Upper lobe of right lung (tissue), 1 donor: Measurements from ENCODE around the gene CASP9. TPM values are rescaled to one million over a fixed set of nuclear protein-coding genes. Genes with fewer than 3 reads are reported as not detected.

Experiments
- ATAC-seq: fragments of 200-7000 bp; cut with Tn5 transposase; one replicate; pipeline ENCODE4 v1.9.1; 2020; ENCODE audit warnings: mild to moderate bottlenecking, moderate library complexity
- DNase-seq: peaks from one replicate; pipeline ENCODE4 v3.0.0-alpha.2; 2020
- H3K27ac ChIP-seq: fragments of 200-600 bp; one replicate; pipeline ENCODE4 v1.8.0; 2022
- H3K27me3 ChIP-seq: fragments of 200-600 bp; one replicate; pipeline ENCODE4 v1.8.0; 2022; ENCODE audit warnings: mild to moderate bottlenecking
- H3K36me3 ChIP-seq: fragments of 200-600 bp; one replicate; pipeline ENCODE4 v1.8.0; 2022
- H3K4me1 ChIP-seq: fragments of 200-600 bp; one replicate; pipeline ENCODE4 v1.8.0; 2022
- H3K4me3 ChIP-seq: fragments of 200-600 bp; one replicate; pipeline ENCODE4 v1.8.0; 2022; ENCODE audit warnings: mild to moderate bottlenecking
- H3K9me3 ChIP-seq: fragments of 200-600 bp; one replicate; pipeline ENCODE4 v1.8.0; 2022
- CTCF ChIP-seq: fragments of 200-600 bp; IDR thresholded peaks from one replicate; pipeline ENCODE4 v1.8.0; 2022; ENCODE audit warnings: antibody characterized with exemption
- intact Hi-C: fragments of 100-400 bp; cut with DNase I; formaldehyde crosslinking; loops from one replicate; pipeline ENCODE4 v1.11.0; 2022
- total RNA-seq: library from RNA; stranded (reverse); fragmentation: NEBNext Ultra II Directional; extraction: Animal tissue kit (Norgen Biotek cat#: 25700); gene quantifications from one replicate; pipeline ENCODE4 v1.2.1, GENCODE V29; 2021
- donor health status: DM: no; HTN: yes; CAD: no; lungs with severe emphysema.

The CASP9 gene
- total RNA-seq, 1 donor from 2014 or later = 11.7 TPM

GRCh38 chr1:15538771-15539170 is 14.8 kb upstream of the CASP9 start:
- H3K9me3 ChIP-seq = no peaks in the 10 kb centered on the region
- H3K36me3 ChIP-seq = peaks cover 98% of the 10 kb centered on the region
- H3K27ac ChIP-seq = no peak overlapping the region
- no peak for TF ChIP-seq CTCF
- no peak for DNase-seq
- ATAC-seq = no peak
- no peak overlapping the region for H3K4me3 ChIP-seq
- no peaks in the 10 kb centered on the region for H3K27me3 ChIP-seq
- H3K4me1 ChIP-seq = no peaks in the 10 kb centered on the region
- intact Hi-C loops = no loop called here

- Histone ChIP-seq H3K27ac (no peak overlapping the region), H3K9me3 (no peaks in the 10 kb centered on the region), H3K4me3 (no peak overlapping the region), H3K4me1 (peaks cover 9% of the 10 kb centered on the region), H3K27me3 (no peaks in the 10 kb centered on the region), H3K36me3 (peaks cover 36% of the 10 kb centered on the region)
- no peak for DNase-seq
- TF ChIP-seq CTCF = no peak
- intact Hi-C loops = no loop called here
- ATAC-seq = no peak
These were observed 7.7 kb upstream of the CASP9 start for GRCh38 chr1:15531682-15532081.

- intact Hi-C loops = no loop called here
- H3K9me3 ChIP-seq = no peaks in the 10 kb centered on the region
- ATAC-seq = no peak
- H3K27me3 ChIP-seq = no peaks in the 10 kb centered on the region
- no peak for TF ChIP-seq CTCF
- peaks cover 11% of the 10 kb centered on the region for H3K4me1 ChIP-seq
- peaks cover 30% of the 10 kb centered on the region for H3K36me3 ChIP-seq
- H3K27ac ChIP-seq = no peak overlapping the region
- H3K4me3 ChIP-seq = no peak overlapping the region
- DNase-seq = no peak
These were observed 7.0 kb upstream of the CASP9 start for GRCh38 chr1:15531003-15531402.

- Histone ChIP-seq H3K9me3 (no peaks in the 10 kb centered on the region), H3K27me3 (no peaks in the 10 kb centered on the region), H3K4me3 (peak within 1 kb of the TSS; percentile 70), H3K4me1 (peaks cover 27% of the 10 kb centered on the region), H3K27ac (peak within 1 kb of the TSS; percentile 83), H3K36me3 (peaks cover 7% of the 10 kb centered on the region)
- intact Hi-C loops = no loop called here
- TF ChIP-seq CTCF = peak; percentile 36
- ATAC-seq (peak; percentile 71), DNase-seq (peak; percentile 98)
These were observed 2.7 kb upstream of the CASP9 start, which contains the start of gene DNAJC16 for GRCh38 chr1:15526490-15527339. DNAJC16 (plus strand) TSS chr1:15526848; CDS start chr1:15529106, 2,258 bp downstream.

- Histone ChIP-seq H3K4me3 (peak overlapping the region; percentile 70), H3K9me3 (no peaks in the 10 kb centered on the region), H3K4me1 (peaks cover 27% of the 10 kb centered on the region), H3K27me3 (no peaks in the 10 kb centered on the region), H3K27ac (peak overlapping the region; percentile 82), H3K36me3 (peaks cover 7% of the 10 kb centered on the region)
- intact Hi-C loops = no loop called here
- ATAC-seq (no peak), DNase-seq (no peak)
- no peak for TF ChIP-seq CTCF
These were observed 2.0 kb upstream of the CASP9 start for GRCh38 chr1:15526021-15526489.
